Upper lobe of left lung (tissue), 6 donors: ENCODE results near the gene DNAJB12. TPM values are rescaled to one million over a fixed set of nuclear protein-coding genes. Genes with fewer than 3 reads are reported as not detected.
A peak's percentile ranks its signal among the peaks of the same experiment; 100 is the strongest.
"Not testable (repeated sequence)": the region's sequence is repeated elsewhere in the genome, so short reads cannot be mapped to it uniquely, and the experiment has no call there.

Experiments used
- ATAC-seq, 2 donors: fragments of 200-7000 bp; cut with Tn5 transposase; one replicate each; pipeline ENCODE4 v1.9.1; 2022; ENCODE audit warnings: mild to moderate bottlenecking in 2 of 2, moderate library complexity in 2 of 2; ENCODE audit not compliant: low FRiP score in 2 of 2
- DNase-seq, 2 donors: peaks; one replicate each; pipeline ENCODE4 v3.0.0-alpha.2; 2019 to 2020
- H3K27ac ChIP-seq, 4 donors: fragments of 200-600 bp; sonication (generic); one replicate each; pipeline ENCODE4 v1.5.1; 2016 to 2019
- H3K27me3 ChIP-seq, 4 donors: fragments of 200-600 bp; sonication (generic); one replicate each; pipeline ENCODE4 v1.5.1; 2017 to 2019
- H3K36me3 ChIP-seq, 4 donors: fragments of 200-600 bp; sonication (generic); one replicate each; pipeline ENCODE4 v1.5.1; 2016 to 2019
- H3K4me1 ChIP-seq, 4 donors: fragments of 200-600 bp; sonication (generic); one replicate each; pipeline ENCODE4 v1.5.1; 2018 to 2019
- H3K4me3 ChIP-seq, 4 donors: fragments of 200-600 bp; sonication (generic); one replicate each; pipeline ENCODE4 v1.5.1; 2017 to 2019; ENCODE audit warnings: mild to moderate bottlenecking in 2 of 4, moderate library complexity in 1 of 4
- H3K9me3 ChIP-seq, 4 donors: fragments of 200-600 bp; sonication (generic); one replicate each; pipeline ENCODE4 v1.5.1; 2018 to 2019
- EP300 ChIP-seq, 4 donors: sonication (generic); formaldehyde crosslinking; IDR thresholded peaks; one replicate each; pipeline ENCODE4 v1.5.1; 2017; ENCODE audit warnings: antibody characterized with exemption in 4 of 4, control low read depth in 2 of 4
- POLR2A ChIP-seq, 4 donors: fragments of 450-650 bp; IDR thresholded peaks; one replicate each; pipeline ENCODE4 v1.5.1; 2016 to 2017; ENCODE audit warnings: antibody characterized with exemption in 4 of 4, mild to moderate bottlenecking in 2 of 4
- POLR2AphosphoS5 ChIP-seq, 2 donors: sonication (generic); formaldehyde crosslinking; IDR thresholded peaks; one replicate each; pipeline ENCODE4 v1.5.1; 2017; ENCODE audit warnings: antibody characterized with exemption in 2 of 2
- WGBS, 2 donors: methylation state at CpG; one replicate each; pipeline ENCODE4 v1.1.5; 2017 to 2018; 5-methylcytosine and 5-hydroxymethylcytosine counted together
- total RNA-seq, 6 donors: library from RNA; depleted of rRNA in 4 of 6; stranded (reverse); fragments of >200 nt in 4 of 6; gene quantifications; one replicate each; pipeline versions ENCODE4 v1.1.0 to v1.2.1, GENCODE V29; 2016 to 2021
- TF ChIP-seq, protein P1 (sequence below), 6 experiments: fragments of 450-650 bp in 4 of 6; fragments of 200-600 bp in 2 of 6; sonication (generic) in 2 of 6; IDR thresholded peaks; one replicate each; pipeline ENCODE4 v1.5.1; 2016 to 2019; ENCODE audit warnings: antibody characterized with exemption in 6 of 6
- donor health status: DM: no; HTN: no; CAD: no; lungs with moderate emphysema.
- donor health status: DM: no; HTN: yes; CAD: no; lungs with severe emphysema.

DNAJB12 gene
- total RNA-seq = 10 to 100 TPM; 24.4 to 81.7 (median 49.2) TPM

DNA sequence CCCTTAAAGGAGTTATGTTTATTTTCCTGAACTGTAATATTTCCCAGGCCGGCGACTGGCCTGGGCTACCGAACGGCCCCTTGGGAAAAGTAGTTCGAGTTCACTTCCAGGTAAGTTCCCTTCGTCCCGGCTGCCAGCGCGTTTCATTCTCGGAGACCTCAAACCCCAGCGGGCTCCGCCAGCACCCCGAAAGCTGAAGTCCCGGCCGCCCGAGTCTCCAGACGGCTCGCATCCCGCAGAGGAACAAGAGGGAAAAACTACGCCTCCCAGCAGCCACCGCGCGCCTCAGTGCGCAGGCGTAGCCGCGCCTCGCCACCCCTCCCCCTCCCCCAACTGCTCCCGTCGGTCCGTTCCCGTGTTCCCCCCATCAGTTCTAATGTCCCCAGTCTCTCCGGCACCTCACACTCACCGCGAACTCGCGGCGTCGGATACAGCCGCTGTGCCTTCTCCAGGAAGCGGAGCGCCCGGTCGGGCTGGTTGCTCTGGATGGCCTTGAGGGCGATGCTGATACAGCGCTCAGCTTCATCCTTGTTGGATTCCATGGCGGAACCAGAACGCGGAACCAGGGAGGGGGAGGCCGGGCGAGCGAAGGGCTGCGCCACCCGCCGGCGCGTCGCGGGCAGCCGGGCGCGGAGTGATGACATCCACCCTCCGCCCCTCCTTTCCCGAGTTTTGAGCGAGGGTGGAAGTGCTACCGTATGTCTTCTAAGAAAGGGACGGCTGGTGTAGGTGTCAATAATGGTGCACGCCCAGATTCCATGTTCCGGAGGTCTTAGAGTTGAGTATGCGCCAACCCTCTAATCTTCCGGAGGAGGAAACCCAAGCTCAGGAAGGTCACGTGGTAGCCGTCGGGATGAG, at the start of gene DNAJB12:
Gene DNAJB12 (minus strand): TSS at position 564 of the 858 bp plus-strand sequence. CDS start 22 bp downstream, at position 542.
- Histone ChIP-seq H3K4me3 (peak within 1 kb of the TSS; percentile 76 to 93 (median 80)), H3K4me1 (peaks cover 13 to 33% (median 19%) of the 10 kb centered on the region in 4 donors), H3K9me3 (no peaks in the 10 kb centered on the region), H3K27ac (peak within 1 kb of the TSS; percentile 93 to 99 (median 96)), H3K27me3 (no peaks in the 10 kb centered on the region), H3K36me3 (peaks cover 0 to 16% (median 5%) of the 10 kb centered on the region in 4 donors)
- WGBS, 2 donors = 0% methylated on average over 14 to 69 of the region's 74 CpGs
- peak; percentile 96 for ATAC-seq
- peak; percentile 85 to 98 for DNase-seq
- peak; percentile 89 to 93 for TF ChIP-seq POLR2AphosphoS5 (IDR thresholded peaks at IDR 0.05)
- peak in 1 of 4 donors; percentile 46 for TF ChIP-seq EP300 (IDR thresholded peaks at IDR 0.05)
- TF ChIP-seq POLR2A (IDR thresholded peaks at IDR 0.05) = peak in 3 of 4 donors; percentile 33 to 88 (median 86)
- TF ChIP-seq, protein P1, sequence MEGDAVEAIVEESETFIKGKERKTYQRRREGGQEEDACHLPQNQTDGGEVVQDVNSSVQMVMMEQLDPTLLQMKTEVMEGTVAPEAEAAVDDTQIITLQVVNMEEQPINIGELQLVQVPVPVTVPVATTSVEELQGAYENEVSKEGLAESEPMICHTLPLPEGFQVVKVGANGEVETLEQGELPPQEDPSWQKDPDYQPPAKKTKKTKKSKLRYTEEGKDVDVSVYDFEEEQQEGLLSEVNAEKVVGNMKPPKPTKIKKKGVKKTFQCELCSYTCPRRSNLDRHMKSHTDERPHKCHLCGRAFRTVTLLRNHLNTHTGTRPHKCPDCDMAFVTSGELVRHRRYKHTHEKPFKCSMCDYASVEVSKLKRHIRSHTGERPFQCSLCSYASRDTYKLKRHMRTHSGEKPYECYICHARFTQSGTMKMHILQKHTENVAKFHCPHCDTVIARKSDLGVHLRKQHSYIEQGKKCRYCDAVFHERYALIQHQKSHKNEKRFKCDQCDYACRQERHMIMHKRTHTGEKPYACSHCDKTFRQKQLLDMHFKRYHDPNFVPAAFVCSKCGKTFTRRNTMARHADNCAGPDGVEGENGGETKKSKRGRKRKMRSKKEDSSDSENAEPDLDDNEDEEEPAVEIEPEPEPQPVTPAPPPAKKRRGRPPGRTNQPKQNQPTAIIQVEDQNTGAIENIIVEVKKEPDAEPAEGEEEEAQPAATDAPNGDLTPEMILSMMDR (IDR thresholded peaks at IDR 0.05) = peak in 3 of 6 experiments; percentile 10 to 16 (median 13)

DNA sequence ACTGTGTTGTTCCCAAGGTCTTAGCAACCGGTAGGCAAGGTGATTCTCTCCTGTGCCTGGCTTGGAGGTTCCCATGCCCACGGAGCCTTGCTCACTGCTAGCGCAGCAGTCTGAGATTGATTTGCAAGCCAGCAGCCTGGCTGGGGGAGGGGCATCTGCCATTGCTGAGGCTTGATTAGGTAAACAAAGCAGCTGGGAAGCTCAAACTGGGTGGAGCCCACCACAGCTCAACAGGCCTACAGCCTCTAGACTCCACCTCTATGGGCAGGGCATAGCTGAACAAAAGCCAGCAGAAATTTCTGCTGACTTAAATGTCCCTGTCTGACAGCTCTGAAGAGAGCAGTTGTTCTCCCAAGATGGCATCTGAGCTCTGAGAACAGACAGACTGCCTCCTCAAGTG, 40.9 kb upstream of the DNAJB12 start:
- WGBS, 2 donors = 95 to 100% methylated on average over 3 of the region's 3 CpGs
- H3K36me3 ChIP-seq, H3K4me1 ChIP-seq, H3K27me3 ChIP-seq, ATAC-seq, DNase-seq, H3K4me3 ChIP-seq, H3K27ac ChIP-seq, H3K9me3 ChIP-seq: not testable (repeated sequence)

DNA sequence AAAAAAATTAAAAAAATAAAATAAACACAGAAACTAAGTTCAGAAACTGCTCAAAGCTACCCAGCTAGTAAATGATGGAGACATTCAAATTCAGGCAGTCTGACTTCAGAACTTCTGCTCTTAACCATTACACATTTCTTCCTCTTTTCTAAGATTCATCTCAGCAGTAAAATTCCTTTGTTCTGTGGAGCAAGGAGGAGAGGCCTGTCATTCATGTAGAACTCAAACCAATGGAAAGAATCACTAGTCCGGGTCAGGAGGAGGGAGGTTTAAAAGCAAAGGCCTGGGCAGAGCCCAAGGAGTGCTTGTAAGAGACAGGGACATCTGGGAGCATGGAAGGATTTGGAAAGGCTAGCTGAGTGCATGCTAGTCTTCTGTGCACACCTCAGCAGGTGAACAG, 37.9 kb upstream of the DNAJB12 start:
- no peak overlapping the region for H3K27ac ChIP-seq
- ATAC-seq (no peak), DNase-seq (no peak)
- 88 to 95% methylated on average over 1 of the region's 1 CpG for WGBS, 2 donors
- H3K9me3 ChIP-seq = no peaks in the 10 kb centered on the region
- peaks cover 0 to 4% (median 2%) of the 10 kb centered on the region in 4 donors for H3K4me1 ChIP-seq
- no peak overlapping the region for H3K4me3 ChIP-seq
- H3K36me3 ChIP-seq = no peaks in the 10 kb centered on the region
- no peaks in the 10 kb centered on the region for H3K27me3 ChIP-seq
- TF ChIP-seq, protein P1 (IDR thresholded peaks at IDR 0.05) = no peak
- TF ChIP-seq POLR2AphosphoS5 (IDR thresholded peaks at IDR 0.05) (no peak), POLR2A (IDR thresholded peaks at IDR 0.05) (no peak), EP300 (IDR thresholded peaks at IDR 0.05) (no peak)

GRCh38 chr10:72390764-72391163, 36.0 kb upstream of the DNAJB12 start:
- H3K36me3 ChIP-seq = no peaks in the 10 kb centered on the region
- H3K27me3 ChIP-seq = no peaks in the 10 kb centered on the region
- H3K4me1 ChIP-seq = peaks cover 0 to 3% (median 2%) of the 10 kb centered on the region in 4 donors
- TF ChIP-seq EP300 (IDR thresholded peaks at IDR 0.05) = no peak
- no peak for TF ChIP-seq POLR2A (IDR thresholded peaks at IDR 0.05)
- TF ChIP-seq, protein P1 (IDR thresholded peaks at IDR 0.05) = no peak
- no peak for TF ChIP-seq POLR2AphosphoS5 (IDR thresholded peaks at IDR 0.05)
- WGBS, 2 donors = 88 to 94% methylated on average over 2 of the region's 2 CpGs
- ATAC-seq (no peak), DNase-seq (no peak)
- H3K4me3 ChIP-seq = no peak overlapping the region
- no peak overlapping the region for H3K27ac ChIP-seq
- H3K9me3 ChIP-seq = no peaks in the 10 kb centered on the region

- no peak for DNase-seq
- WGBS, 2 donors = 97 to 98% methylated on average over 5 of the region's 5 CpGs
- TF ChIP-seq, protein P1 (IDR thresholded peaks at IDR 0.05) = no peak
- TF ChIP-seq EP300 (IDR thresholded peaks at IDR 0.05) (no peak), POLR2A (IDR thresholded peaks at IDR 0.05) (no peak), POLR2AphosphoS5 (IDR thresholded peaks at IDR 0.05) (no peak)
- no peaks in the 10 kb centered on the region for H3K27me3 ChIP-seq
- no peaks in the 10 kb centered on the region for H3K36me3 ChIP-seq
- H3K4me1 ChIP-seq = no peaks in the 10 kb centered on the region
- no peak overlapping the region for H3K4me3 ChIP-seq
- no peaks in the 10 kb centered on the region for H3K9me3 ChIP-seq
- no peak for ATAC-seq
- H3K27ac ChIP-seq = no peak overlapping the region
Observed at GRCh38 chr10:72389716-72390115, 35.0 kb upstream of the DNAJB12 start.
